Sigmoid colon (tissue), 4 donors: ENCODE results near the gene DPF3.

Experiments
- EP300 ChIP-seq, 4 donors: sonication (generic); formaldehyde crosslinking; IDR thresholded peaks; one replicate each; pipeline ENCODE4 v1.6.1; 2017; ENCODE audit warnings: antibody characterized with exemption in 4 of 4
- TF ChIP-seq, protein P1 (sequence below), 4 experiments: fragments of 450-650 bp in 3 of 4; fragments of 200-600 bp in 1 of 4; IDR thresholded peaks; one replicate each; pipeline ENCODE4 v1.5.1; 2016 to 2019; ENCODE audit warnings: antibody characterized with exemption in 4 of 4, mild to moderate bottlenecking in 3 of 4, moderate library complexity in 2 of 4

DNA sequence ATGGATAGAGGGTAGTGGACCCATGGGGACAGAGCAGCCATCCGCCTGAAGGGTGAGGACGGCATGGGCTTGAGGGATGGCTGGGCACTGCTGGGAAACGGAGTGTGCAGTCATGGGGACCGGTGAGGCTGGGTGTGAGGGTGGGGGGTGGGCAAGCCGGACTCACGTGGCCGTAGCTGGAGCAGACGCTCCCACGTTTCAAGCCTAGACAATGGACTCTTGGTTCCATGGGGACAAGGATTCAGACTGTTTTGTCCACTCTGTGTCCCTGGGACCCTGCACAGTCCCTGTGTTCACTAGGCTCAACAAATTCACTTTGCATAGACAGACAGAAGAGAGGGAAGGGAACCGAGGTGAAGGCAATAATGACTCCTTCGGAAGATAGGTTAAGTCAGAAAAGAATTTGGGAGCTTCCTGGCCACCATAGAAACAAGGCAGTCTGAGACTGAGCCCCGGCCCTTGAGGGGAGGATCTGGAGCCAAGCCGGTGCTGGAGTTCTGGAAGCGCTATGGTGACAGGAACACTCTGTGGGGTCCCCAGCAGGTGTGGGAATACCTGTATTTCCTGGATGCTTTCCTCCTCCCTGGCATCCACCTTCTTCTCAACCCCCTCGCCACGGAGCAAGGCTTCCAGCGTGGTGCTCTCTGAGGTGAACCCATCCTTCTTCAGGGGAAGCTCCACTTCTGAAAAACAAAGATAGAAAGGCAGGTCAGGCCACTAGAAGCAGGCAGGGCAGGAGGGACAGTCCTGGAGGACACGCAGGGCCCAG, 162.5 kb downstream of the DPF3 start:
- TF ChIP-seq, protein P1, sequence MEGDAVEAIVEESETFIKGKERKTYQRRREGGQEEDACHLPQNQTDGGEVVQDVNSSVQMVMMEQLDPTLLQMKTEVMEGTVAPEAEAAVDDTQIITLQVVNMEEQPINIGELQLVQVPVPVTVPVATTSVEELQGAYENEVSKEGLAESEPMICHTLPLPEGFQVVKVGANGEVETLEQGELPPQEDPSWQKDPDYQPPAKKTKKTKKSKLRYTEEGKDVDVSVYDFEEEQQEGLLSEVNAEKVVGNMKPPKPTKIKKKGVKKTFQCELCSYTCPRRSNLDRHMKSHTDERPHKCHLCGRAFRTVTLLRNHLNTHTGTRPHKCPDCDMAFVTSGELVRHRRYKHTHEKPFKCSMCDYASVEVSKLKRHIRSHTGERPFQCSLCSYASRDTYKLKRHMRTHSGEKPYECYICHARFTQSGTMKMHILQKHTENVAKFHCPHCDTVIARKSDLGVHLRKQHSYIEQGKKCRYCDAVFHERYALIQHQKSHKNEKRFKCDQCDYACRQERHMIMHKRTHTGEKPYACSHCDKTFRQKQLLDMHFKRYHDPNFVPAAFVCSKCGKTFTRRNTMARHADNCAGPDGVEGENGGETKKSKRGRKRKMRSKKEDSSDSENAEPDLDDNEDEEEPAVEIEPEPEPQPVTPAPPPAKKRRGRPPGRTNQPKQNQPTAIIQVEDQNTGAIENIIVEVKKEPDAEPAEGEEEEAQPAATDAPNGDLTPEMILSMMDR (IDR thresholded peaks at IDR 0.05) = no peak
- TF ChIP-seq EP300 (IDR thresholded peaks at IDR 0.05) = no peak
